HG03159 (cell line): ENCODE data around the gene FURIN.
"Not testable (repeated sequence)": the region's sequence is repeated elsewhere in the genome, so short reads cannot be mapped to it uniquely, and the experiment has no call there.

ENCODE experiments used
- ATAC-seq: cut with Tn5 transposase; IDR thresholded peaks from one replicate; pipeline ENCODE4 v1.9.1; 2021; ENCODE audit warnings: mild to moderate bottlenecking, moderate library complexity; ENCODE audit not compliant: unreplicated experiment

FURIN gene

DNA sequence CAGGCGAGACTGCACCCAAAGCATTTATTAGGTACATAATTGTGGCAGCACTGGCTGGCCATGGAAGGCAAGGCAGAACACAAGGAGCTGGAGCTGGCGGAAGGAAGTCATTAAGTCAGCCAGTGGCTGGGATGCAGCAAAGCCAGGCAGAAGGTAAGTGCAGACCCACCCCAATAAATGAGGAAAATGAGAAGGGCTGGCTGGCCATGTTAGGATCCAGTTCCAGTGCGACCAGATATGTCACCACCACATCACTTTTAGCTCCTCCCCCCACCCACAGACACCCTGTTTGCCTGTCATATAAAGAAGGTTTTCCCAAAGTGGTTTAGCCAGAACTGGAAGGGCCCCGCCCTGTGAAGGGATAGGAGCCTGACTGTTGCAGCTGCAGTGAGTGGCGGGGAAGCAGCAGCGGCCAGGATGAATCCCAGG, at the start of gene FURIN:
Gene FURIN, plus strand, starts transcription at position 328 of the 429 bp plus-strand sequence. CDS start 7,153 bp downstream, outside the sequence.
- ATAC-seq: no peak

DNA sequence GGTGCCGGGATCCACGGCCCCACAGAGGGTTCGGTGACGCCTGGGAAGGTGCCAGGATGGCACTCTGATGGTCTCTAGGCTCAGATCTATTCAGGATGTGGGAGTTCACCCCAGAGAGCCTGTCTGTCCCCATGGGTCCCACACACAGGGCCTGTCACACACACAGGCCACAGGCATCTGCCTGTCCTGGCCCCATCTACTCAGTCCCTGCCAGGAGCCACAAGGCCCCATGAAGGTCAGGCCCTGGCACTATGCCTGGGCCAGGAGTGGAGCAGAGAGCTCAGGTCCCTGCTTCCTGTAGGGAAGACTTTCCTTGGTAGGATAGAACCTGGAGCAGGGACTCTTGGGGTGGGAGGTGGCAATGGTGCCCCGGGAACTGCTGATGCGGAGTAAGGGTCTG, 49.0 kb upstream of the FURIN start:
- ATAC-seq: no peak

- ATAC-seq: no peak
Measured at GRCh38 chr15:90819850-90820249, 48.5 kb upstream of the FURIN start.

DNA sequence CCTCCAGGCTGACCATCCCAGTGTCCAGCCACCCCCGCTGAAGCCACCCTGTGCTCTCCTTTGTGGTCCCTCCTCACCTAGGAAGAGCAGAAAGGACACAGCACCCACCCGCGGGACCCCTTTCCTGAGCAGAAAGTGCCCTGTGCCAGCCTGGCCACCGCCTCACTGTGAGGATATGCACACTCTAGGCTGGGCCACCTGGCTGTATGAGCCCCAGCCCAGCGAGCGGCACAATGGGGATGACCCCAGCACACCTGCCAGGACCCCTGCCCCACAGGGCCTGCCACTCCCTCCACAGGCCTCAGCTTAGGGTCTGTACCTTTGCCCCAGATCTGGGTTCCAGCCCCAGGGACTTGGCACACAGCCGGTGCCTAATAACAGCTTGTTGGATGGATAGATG, 47.9 kb upstream of the FURIN start:
- no peak for ATAC-seq

GRCh38 chr15:90822204-90822955, 46.0 kb upstream of the FURIN start:
- no peak for ATAC-seq

DNA sequence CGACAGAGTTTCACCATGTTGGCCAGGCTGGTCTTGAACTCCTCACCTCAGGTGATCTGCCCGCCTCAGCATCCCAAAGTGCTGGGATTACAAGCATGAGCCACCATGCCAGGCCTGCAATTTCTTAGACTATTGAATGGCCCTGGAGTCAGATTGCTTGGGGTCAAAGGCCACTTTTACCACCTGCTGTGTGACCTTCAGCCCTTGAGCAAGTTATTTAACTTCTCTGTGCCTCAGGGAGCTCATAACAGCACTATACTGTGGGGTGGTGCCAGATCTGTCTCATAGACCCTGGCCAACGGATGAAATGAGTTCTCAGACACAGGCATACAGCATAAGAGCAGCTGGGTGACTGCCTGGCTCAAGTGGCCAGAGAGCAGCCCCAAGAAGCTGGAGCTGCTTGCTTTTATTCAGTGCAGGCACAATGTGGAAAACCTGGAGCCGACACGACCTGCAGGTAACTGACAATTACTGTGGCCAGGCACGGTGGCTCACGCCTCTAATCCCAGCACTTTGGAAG, 44.9 kb upstream of the FURIN start:
- ATAC-seq: no peak

- ATAC-seq: not testable (repeated sequence)
Measured at GRCh38 chr15:90825115-90825899, 43.1 kb upstream of the FURIN start.

GRCh38 chr15:90826206-90826885, 42.0 kb upstream of the FURIN start:
- ATAC-seq: not testable (repeated sequence)

- ATAC-seq: no peak
Measured at GRCh38 chr15:90826886-90827435, 41.4 kb upstream of the FURIN start.

GRCh38 chr15:90828111-90828510, 40.3 kb upstream of the FURIN start:
- ATAC-seq: no peak

- ATAC-seq: no peak
Measured at GRCh38 chr15:90829126-90829525, 39.3 kb upstream of the FURIN start.

- no peak for ATAC-seq
Measured at GRCh38 chr15:90829942-90830440, 38.4 kb upstream of the FURIN start.

- ATAC-seq: no peak
Measured at GRCh38 chr15:90834626-90835025, 33.8 kb upstream of the FURIN start.

DNA sequence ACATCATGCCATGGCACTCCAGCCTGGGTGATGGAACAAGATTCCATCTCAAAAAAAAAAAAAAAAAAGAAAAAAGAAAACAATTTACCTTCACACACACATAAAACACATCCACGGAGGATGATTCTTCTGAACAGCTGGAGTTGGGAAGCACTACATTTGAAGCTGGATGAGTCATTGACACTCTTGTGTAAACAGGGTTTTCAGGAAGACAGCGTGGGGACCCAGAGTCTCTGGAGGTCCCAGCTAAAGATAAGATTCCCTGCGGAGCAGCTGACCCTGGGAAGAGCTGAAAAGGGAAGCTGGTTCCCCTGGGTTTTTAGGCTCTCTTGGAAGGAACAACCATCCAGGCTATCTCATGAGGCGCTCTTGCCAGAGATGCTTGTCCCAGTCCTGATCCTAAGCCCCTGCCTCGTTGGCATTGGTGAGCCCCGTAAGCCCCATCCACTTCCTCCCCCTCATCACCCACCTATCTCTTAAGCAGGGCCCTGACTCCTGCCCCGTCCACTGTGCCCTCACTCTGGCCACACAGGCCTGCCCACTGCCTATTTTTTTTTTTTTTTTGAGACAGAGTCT, 32.0 kb upstream of the FURIN start:
- ATAC-seq: no peak

- ATAC-seq: no peak
Measured at GRCh38 chr15:90837094-90837493, 31.3 kb upstream of the FURIN start.

- ATAC-seq: no peak
Measured at GRCh38 chr15:90838139-90838538, 30.2 kb upstream of the FURIN start.

GRCh38 chr15:90838544-90838943, 29.8 kb upstream of the FURIN start:
- no peak for ATAC-seq

GRCh38 chr15:90839187-90840071, 29.0 kb upstream of the FURIN start:
- peak; percentile 85 for ATAC-seq

DNA sequence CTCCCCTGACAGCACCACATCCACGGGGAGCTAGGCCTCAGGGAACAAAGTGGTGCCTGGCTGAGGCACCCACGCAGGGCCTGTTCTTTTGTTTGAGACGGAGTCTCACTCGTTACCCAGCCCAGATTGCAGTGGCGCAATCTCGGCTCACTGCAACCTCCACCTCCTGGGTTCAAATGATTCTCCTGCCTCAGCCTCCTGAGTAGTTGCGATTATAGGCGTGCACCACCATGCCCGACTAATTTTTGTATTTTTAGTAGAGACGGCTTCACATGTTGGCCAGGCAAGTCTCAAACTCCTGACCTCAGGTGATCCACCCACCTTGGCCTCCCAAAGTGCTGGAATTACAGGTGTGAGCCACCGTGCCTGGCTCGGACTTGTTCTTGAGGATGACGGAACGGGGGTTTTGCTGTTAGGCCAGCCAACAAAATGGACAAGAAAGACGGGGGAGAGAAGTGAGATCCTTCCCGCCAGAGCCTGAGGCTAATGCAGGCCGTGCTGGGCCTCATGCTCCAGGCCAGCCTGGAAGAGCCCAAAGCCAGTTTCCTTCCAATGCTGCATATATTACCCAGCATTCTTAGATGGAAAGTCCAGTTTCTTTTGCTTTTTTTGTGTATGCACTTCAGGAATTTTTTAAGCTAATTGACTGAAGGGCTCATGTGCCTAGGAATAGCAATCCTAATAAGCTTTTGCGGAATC, 28.1 kb upstream of the FURIN start:
- no peak for ATAC-seq
